Esophagus squamous epithelium (tissue), 5 donors: ENCODE results near the gene NLRP4. TPM values are rescaled to one million over a fixed set of nuclear protein-coding genes. Genes with fewer than 3 reads are reported as not detected.

ENCODE experiments used
- DNase-seq: peaks from one replicate; lab custom pipeline; 2025; lab: John Stamatoyannopoulos, UW
- H3K27ac ChIP-seq, 4 donors: fragments of 200-600 bp; sonication (generic); one replicate each; pipeline ENCODE4 v1.5.1; 2016 to 2019; ENCODE audit warnings: mild to moderate bottlenecking in 1 of 4
- H3K27me3 ChIP-seq, 4 donors: fragments of 200-600 bp; sonication (generic); 1 replicate in 3 of 4; 2 replicates in 1 of 4; pipeline versions ENCODE4 v1.5.1 to v1.6.0; 2017 to 2021; ENCODE audit warnings: antibody characterized with exemption in 1 of 4
- H3K36me3 ChIP-seq, 3 donors: fragments of 200-600 bp; sonication (generic); one replicate each; pipeline ENCODE4 v1.5.1; 2016 to 2019
- H3K4me1 ChIP-seq, 3 donors: fragments of 200-600 bp; sonication (generic); one replicate each; pipeline ENCODE4 v1.5.1; 2017 to 2019
- H3K4me3 ChIP-seq, 4 donors: fragments of 200-600 bp; sonication (generic); 1 replicate in 3 of 4; 2 replicates in 1 of 4; pipeline ENCODE4 v1.5.1; 2016 to 2019; ENCODE audit warnings: mild to moderate bottlenecking in 2 of 4, moderate library complexity in 1 of 4
- H3K9me3 ChIP-seq, 3 donors: fragments of 200-600 bp; sonication (generic); one replicate each; pipeline ENCODE4 v1.5.1; 2016 to 2019
- POLR2A ChIP-seq, 4 donors: fragments of 450-650 bp; IDR thresholded peaks; one replicate each; pipeline ENCODE4 v1.6.1; 2017; ENCODE audit warnings: antibody characterized with exemption in 4 of 4, mild to moderate bottlenecking in 4 of 4, moderate library complexity in 3 of 4
- WGBS, 2 donors: methylation state at CpG; one replicate each; pipeline ENCODE4 v1.1.5; 2018; 5-methylcytosine and 5-hydroxymethylcytosine counted together
- intact Hi-C: fragments of 100-400 bp; cut with DNase I; formaldehyde crosslinking; loops from one replicate; pipeline ENCODE4 v1.15.0; 2022
- total RNA-seq, 4 donors: library from RNA; depleted of rRNA; stranded (reverse); fragments of >200 nt; gene quantifications; one replicate each; pipeline ENCODE4 v1.1.0, GENCODE V29; 2016
- TF ChIP-seq, protein P1 (sequence below), 6 experiments: fragments of 450-650 bp in 4 of 6; fragments of 200-600 bp in 2 of 6; sonication (generic) in 2 of 6; IDR thresholded peaks; one replicate each; pipeline ENCODE4 v1.5.1; 2016 to 2019; ENCODE audit warnings: antibody characterized with exemption in 6 of 6, mild to moderate bottlenecking in 4 of 6, moderate library complexity in 4 of 6
- donor health status: DM: yes; HTN: yes; CAD: no.

Gene NLRP4
- total RNA-seq, 4 donors from 2014 or later = 0.30 TPM; not detected in 3

DNA sequence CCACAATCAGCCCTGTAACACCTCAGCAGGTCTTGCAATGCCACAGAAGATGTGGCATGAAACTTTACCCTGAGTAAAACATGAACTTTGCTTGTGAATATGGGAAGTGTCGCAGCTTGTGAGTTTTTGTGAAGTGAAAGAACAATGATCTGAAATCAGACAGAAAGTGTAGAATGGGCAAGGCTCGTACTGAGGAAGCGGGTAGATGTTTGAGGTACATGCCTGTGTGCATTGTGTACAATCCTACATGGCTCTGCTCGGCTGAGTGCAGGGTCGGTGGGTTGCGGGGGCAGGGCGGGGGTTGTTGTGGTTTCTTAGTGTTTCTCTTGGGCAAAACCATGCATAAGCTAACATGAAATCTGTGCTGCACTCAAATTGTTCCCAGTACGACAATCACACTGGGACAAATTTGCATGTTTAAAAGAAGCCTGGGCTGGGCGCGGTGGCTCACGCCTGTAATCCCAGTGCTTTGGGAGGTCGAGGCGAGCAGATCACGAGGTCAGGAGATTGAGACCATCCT lies 94.7 kb downstream of the NLRP4 start:
- no peak for DNase-seq
- 70 to 76% methylated on average over 9 to 14 of the region's 14 CpGs for WGBS, 2 donors
- H3K4me3 ChIP-seq = no peak overlapping the region
- no peaks in the 10 kb centered on the region for H3K4me1 ChIP-seq
- intact Hi-C loops = no loop called here
- H3K27ac ChIP-seq = no peak overlapping the region
- H3K9me3 ChIP-seq = peaks cover 0 to 9% (median 0%) of the 10 kb centered on the region in 3 donors
- no peaks in the 10 kb centered on the region for H3K27me3 ChIP-seq
- no peak for TF ChIP-seq POLR2A (IDR thresholded peaks at IDR 0.05)
- TF ChIP-seq, protein P1, sequence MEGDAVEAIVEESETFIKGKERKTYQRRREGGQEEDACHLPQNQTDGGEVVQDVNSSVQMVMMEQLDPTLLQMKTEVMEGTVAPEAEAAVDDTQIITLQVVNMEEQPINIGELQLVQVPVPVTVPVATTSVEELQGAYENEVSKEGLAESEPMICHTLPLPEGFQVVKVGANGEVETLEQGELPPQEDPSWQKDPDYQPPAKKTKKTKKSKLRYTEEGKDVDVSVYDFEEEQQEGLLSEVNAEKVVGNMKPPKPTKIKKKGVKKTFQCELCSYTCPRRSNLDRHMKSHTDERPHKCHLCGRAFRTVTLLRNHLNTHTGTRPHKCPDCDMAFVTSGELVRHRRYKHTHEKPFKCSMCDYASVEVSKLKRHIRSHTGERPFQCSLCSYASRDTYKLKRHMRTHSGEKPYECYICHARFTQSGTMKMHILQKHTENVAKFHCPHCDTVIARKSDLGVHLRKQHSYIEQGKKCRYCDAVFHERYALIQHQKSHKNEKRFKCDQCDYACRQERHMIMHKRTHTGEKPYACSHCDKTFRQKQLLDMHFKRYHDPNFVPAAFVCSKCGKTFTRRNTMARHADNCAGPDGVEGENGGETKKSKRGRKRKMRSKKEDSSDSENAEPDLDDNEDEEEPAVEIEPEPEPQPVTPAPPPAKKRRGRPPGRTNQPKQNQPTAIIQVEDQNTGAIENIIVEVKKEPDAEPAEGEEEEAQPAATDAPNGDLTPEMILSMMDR (IDR thresholded peaks at IDR 0.05) = no peak
- H3K36me3 ChIP-seq = no peaks in the 10 kb centered on the region

Other genes starting within 250 kb of the NLRP4 start
- 10 to 100 TPM in 1 of 4 donors, 1 to 10 TPM in 3; 5.8 to 12.7 (median 7.9) TPM for gene FIZ1, start 237.0 kb upstream of the NLRP4 start, total RNA-seq
- 10 to 100 TPM; 17.7 to 25.9 (median 22.9) TPM for gene ZNF524, start 236.3 kb upstream of the NLRP4 start, total RNA-seq
- 1 to 10 TPM; 2.7 to 5.3 (median 3.3) TPM for gene ZNF865, start 230.9 kb upstream of the NLRP4 start, total RNA-seq
- 1 to 10 TPM; 2.9 to 6.9 (median 4.4) TPM for gene ZNF784, start 212.0 kb upstream of the NLRP4 start, total RNA-seq
- gene ZNF580, start 195.5 kb upstream of the NLRP4 start, total RNA-seq = 10 to 100 TPM in 3 of 4 donors, 1 to 10 TPM in 1; 8.8 to 19.1 (median 12.9) TPM
- 10 to 100 TPM; 11.8 to 20.2 (median 14.0) TPM for gene ZNF581, start 192.9 kb upstream of the NLRP4 start, total RNA-seq
- 1 to 10 TPM; 2.4 to 7.2 (median 4.6) TPM for gene CCDC106, start 188.3 kb upstream of the NLRP4 start, total RNA-seq
- gene U2AF2, start 181.5 kb upstream of the NLRP4 start, total RNA-seq = 100 to 1,000 TPM in 2 of 4 donors, 10 to 100 TPM in 2; 85.0 to 112 (median 99.7) TPM
- gene EPN1, start 161.3 kb upstream of the NLRP4 start, total RNA-seq = 100 to 1,000 TPM in 1 of 4 donors, 10 to 100 TPM in 3; 52.1 to 168 (median 77.4) TPM
- gene NLRP9, start 98.1 kb upstream of the NLRP4 start, total RNA-seq = not detected
- gene RFPL4A, start 77.4 kb upstream of the NLRP4 start, total RNA-seq = not detected
- not detected for gene RFPL4AL1, start 67.4 kb upstream of the NLRP4 start, total RNA-seq
- gene NLRP11, start 4.5 kb upstream of the NLRP4 start, total RNA-seq = not detected
- not detected for gene NLRP13, start 95.8 kb downstream of the NLRP4 start, total RNA-seq
- gene NLRP8, start 111.3 kb downstream of the NLRP4 start, total RNA-seq = not detected
- not detected for gene NLRP5, start 150.2 kb downstream of the NLRP4 start, total RNA-seq